Sigmoid colon (tissue), 4 donors: ENCODE data around the gene ARSI.

ENCODE experiments used
- EP300 ChIP-seq, 4 donors: sonication (generic); formaldehyde crosslinking; IDR thresholded peaks; one replicate each; pipeline ENCODE4 v1.6.1; 2017; ENCODE audit warnings: antibody characterized with exemption in 4 of 4
- POLR2A ChIP-seq, 2 donors: fragments of 450-650 bp; IDR thresholded peaks; one replicate each; pipeline ENCODE4 v1.6.1; 2016; ENCODE audit warnings: antibody characterized with exemption in 2 of 2, mild to moderate bottlenecking in 2 of 2, moderate library complexity in 2 of 2

GRCh38 chr5:150327139-150327538 is 24.4 kb upstream of the ARSI start:
- TF ChIP-seq POLR2A (IDR thresholded peaks at IDR 0.05) (no peak), EP300 (IDR thresholded peaks at IDR 0.05) (no peak)
